Smooth muscle cell of the brain vasculature (primary cell): Measurements from ENCODE around the gene TRPT1.
A peak's percentile ranks its signal among the peaks of the same experiment; 100 is the strongest.

Source experiments
- DNase-seq: peaks from one replicate; pipeline ENCODE4 v3.0.0-alpha.2; 2012; ENCODE audit warnings: low read depth, low spot score

TRPT1 gene

GRCh38 chr11:64208796-64209562 is 17.0 kb downstream of the TRPT1 start:
- DNase-seq = no peak

GRCh38 chr11:64208086-64208795 is 17.7 kb downstream of the TRPT1 start:
- DNase-seq = no peak

- peak; percentile 24 for DNase-seq
Observed at GRCh38 chr11:64207256-64208085, 18.5 kb downstream of the TRPT1 start.

GRCh38 chr11:64206457-64207255 is 19.3 kb downstream of the TRPT1 start, which contains the start of gene FERMT3:
FERMT3 (plus strand) TSS chr11:64206721; CDS start chr11:64207365, 644 bp downstream.
- DNase-seq = no peak

- DNase-seq = peak; percentile 95
Observed at GRCh38 chr11:64204464-64204989, 21.5 kb downstream of the TRPT1 start.

GRCh38 chr11:64204080-64204440 is 21.9 kb downstream of the TRPT1 start:
- no peak for DNase-seq

GRCh38 chr11:64203421-64204079 is 22.4 kb downstream of the TRPT1 start:
- no peak for DNase-seq

GRCh38 chr11:64202992-64203391 is 23.0 kb downstream of the TRPT1 start:
- DNase-seq = no peak

- no peak for DNase-seq
Observed at GRCh38 chr11:64201543-64201942, 24.4 kb downstream of the TRPT1 start.

- DNase-seq = no peak
Observed at GRCh38 chr11:64198511-64198910, 27.5 kb downstream of the TRPT1 start.

- no peak for DNase-seq
Observed at GRCh38 chr11:64196626-64197025, 29.4 kb downstream of the TRPT1 start.

- DNase-seq = no peak
Observed at GRCh38 chr11:64192434-64192833, 33.6 kb downstream of the TRPT1 start.

- DNase-seq = no peak
Observed at GRCh38 chr11:64186492-64187165, 39.4 kb downstream of the TRPT1 start.

- DNase-seq = peak; percentile 100
Observed at GRCh38 chr11:64185693-64186491, 40.1 kb downstream of the TRPT1 start, which contains the start of gene STIP1. STIP1 (plus strand) TSS chr11:64186171; CDS start chr11:64186262, 91 bp downstream.

- DNase-seq = peak; percentile 59
Observed at GRCh38 chr11:64185175-64185692, 40.8 kb downstream of the TRPT1 start.

GRCh38 chr11:64183890-64184289 is 42.1 kb downstream of the TRPT1 start:
- no peak for DNase-seq

- DNase-seq = peak; percentile 65
Observed at GRCh38 chr11:64181506-64182411, 44.2 kb downstream of the TRPT1 start.

- no peak for DNase-seq
Observed at GRCh38 chr11:64180891-64181290, 45.1 kb downstream of the TRPT1 start.
